Measurements from ENCODE around the gene ALDH4A1. TPM values are rescaled to one million over a fixed set of nuclear protein-coding genes. Genes with fewer than 3 reads are reported as not detected.

ALDH4A1 gene
- total RNA-seq, 1 donor from 2014 or later: 6.5 TPM

- Mint-ChIP-seq H3K36me3 (ENCODE audit: low read depth) (no peaks in the 10 kb centered on the region), H3K27me3 (peaks cover 3% of the 10 kb centered on the region), H3K4me3 (no peak overlapping the region), H3K9me3 (no peaks in the 10 kb centered on the region), H3K27ac (no peak overlapping the region), H3K4me1 (no peaks in the 10 kb centered on the region)
- no peak for DNase-seq
- intact Hi-C loops (cut with micrococcal nuclease): no loop called here
- ChIA-PET POLR2A (no interaction called here), CTCF (no interaction called here)
- no peak for ATAC-seq (ENCODE audit: low read depth)
- no peak for TF ChIP-seq CTCF (IDR thresholded peaks at IDR 0.05)
These were observed 33.4 kb downstream of the ALDH4A1 start for GRCh38 chr1:18868801-18869424.

GRCh38 chr1:18868354-18868753 lies 34.0 kb downstream of the ALDH4A1 start:
- POLR2A ChIA-PET: no interaction called here
- ATAC-seq (ENCODE audit: low read depth) (no peak), DNase-seq (no peak)
- Mint-ChIP-seq H3K27ac (no peak overlapping the region), H3K4me3 (no peak overlapping the region), H3K9me3 (no peaks in the 10 kb centered on the region), H3K36me3 (ENCODE audit: low read depth) (no peaks in the 10 kb centered on the region), H3K4me1 (no peaks in the 10 kb centered on the region), H3K27me3 (peaks cover 3% of the 10 kb centered on the region)
- no peak for TF ChIP-seq CTCF (IDR thresholded peaks at IDR 0.05)
- CTCF ChIA-PET: no interaction called here
- intact Hi-C loops (cut with micrococcal nuclease): no loop called here

- ATAC-seq (ENCODE audit: low read depth): no peak
These were observed 35.5 kb downstream of the ALDH4A1 start for GRCh38 chr1:18866846-18867245.

GRCh38 chr1:18866314-18866713 lies 36.0 kb downstream of the ALDH4A1 start:
- intact Hi-C loops (cut with micrococcal nuclease): no loop called here
- Mint-ChIP-seq H3K27me3 (peaks cover 5% of the 10 kb centered on the region), H3K4me1 (no peaks in the 10 kb centered on the region), H3K27ac (no peak overlapping the region), H3K9me3 (no peaks in the 10 kb centered on the region), H3K36me3 (ENCODE audit: low read depth) (no peaks in the 10 kb centered on the region), H3K4me3 (no peak overlapping the region)
- CTCF ChIA-PET: no interaction called here
- ATAC-seq (ENCODE audit: low read depth) (no peak), DNase-seq (no peak)
- POLR2A ChIA-PET: no interaction called here
- no peak for TF ChIP-seq CTCF (IDR thresholded peaks at IDR 0.05)

More at GRCh38 chr1:18866846-18867245, 35.5 kb downstream of the ALDH4A1 start:
- no peak overlapping the region for H3K27ac Mint-ChIP-seq
- POLR2A ChIA-PET: no interaction called here
- H3K4me3 Mint-ChIP-seq: no peak overlapping the region
- CTCF ChIA-PET: no interaction called here
- TF ChIP-seq CTCF (IDR thresholded peaks at IDR 0.05): no peak
- intact Hi-C loops (cut with micrococcal nuclease): no loop called here
- no peaks in the 10 kb centered on the region for H3K9me3 Mint-ChIP-seq
- no peaks in the 10 kb centered on the region for H3K36me3 Mint-ChIP-seq (ENCODE audit: low read depth)
- no peak for DNase-seq
- no peaks in the 10 kb centered on the region for H3K4me1 Mint-ChIP-seq
- peaks cover 4% of the 10 kb centered on the region for H3K27me3 Mint-ChIP-seq

- ATAC-seq (ENCODE audit: low read depth) (no peak), DNase-seq (no peak)
- CTCF ChIA-PET: no interaction called here
- POLR2A ChIA-PET: no interaction called here
- Mint-ChIP-seq H3K9me3 (no peaks in the 10 kb centered on the region), H3K27ac (no peak overlapping the region), H3K36me3 (ENCODE audit: low read depth) (no peaks in the 10 kb centered on the region), H3K27me3 (peaks cover 5% of the 10 kb centered on the region), H3K4me1 (no peaks in the 10 kb centered on the region), H3K4me3 (no peak overlapping the region)
- intact Hi-C loops (cut with micrococcal nuclease): no loop called here
- TF ChIP-seq CTCF (IDR thresholded peaks at IDR 0.05): no peak
These were observed 37.2 kb downstream of the ALDH4A1 start for GRCh38 chr1:18865176-18865575.
